Neural cell (in vitro differentiated cells): Measurements from ENCODE around the gene TSLP. TPM values are rescaled to one million over a fixed set of nuclear protein-coding genes. Genes with fewer than 3 reads are reported as not detected.

Source experiments
- H2AFZ ChIP-seq: fragments of 200-600, 300-800 bp; sonication (generic), shearing (Covaris generic); 2 replicates; pipeline ENCODE4 v1.6.0; 2014; ENCODE audit warnings: low read depth, mild to moderate bottlenecking, antibody characterized with exemption, low read length, moderate library complexity
- H3F3A ChIP-seq: fragments of 200-600 bp; shearing (Covaris generic); 2 replicates; pipeline ENCODE4 v1.6.1; 2016; ENCODE audit warnings: mild to moderate bottlenecking, moderate library complexity, mixed read lengths, antibody characterized with exemption, low read length; ENCODE audit not compliant: insufficient read depth, poor library complexity, severe bottlenecking
- H3K27ac ChIP-seq: fragments of 200-600, 300-800 bp; sonication (generic), shearing (Covaris generic); 2 replicates; pipeline ENCODE4 v1.5.1; 2014; ENCODE audit warnings: mild to moderate bottlenecking, low read length, moderate library complexity
- H3K27me3 ChIP-seq: fragments of 300-800, 200-600 bp; sonication (generic), shearing (Covaris generic); 2 replicates; pipeline ENCODE4 v1.6.0; 2014; ENCODE audit warnings: mild to moderate bottlenecking, low read depth, low read length, moderate library complexity; ENCODE audit not compliant: insufficient read depth
- H3K36me3 ChIP-seq: fragments of 300-800, 200-600 bp; sonication (generic), shearing (Covaris generic); 2 replicates; pipeline ENCODE4 v1.5.1; 2014; ENCODE audit warnings: mild to moderate bottlenecking, antibody characterized with exemption, low read length, moderate library complexity; ENCODE audit not compliant: insufficient read depth
- H3K4me2 ChIP-seq: fragments of 300-800, 200-600 bp; sonication (generic), shearing (Covaris generic); 2 replicates; pipeline ENCODE4 v1.6.0; 2014; ENCODE audit warnings: mild to moderate bottlenecking, low read length
- H3K4me3 ChIP-seq: fragments of 300-800, 200-600 bp; sonication (generic), shearing (Covaris generic); 2 replicates; pipeline ENCODE4 v1.5.1; 2014; ENCODE audit warnings: mild to moderate bottlenecking, low read length, moderate library complexity
- H3K79me2 ChIP-seq: fragments of 200-600 bp; shearing (Covaris generic); replicated peaks from 2 replicates; pipeline ENCODE4 v1.6.0; 2014; ENCODE audit warnings: mild to moderate bottlenecking, low read length, moderate library complexity; ENCODE audit not compliant: insufficient read depth
- H3K9ac ChIP-seq: fragments of 300-800, 200-600 bp; sonication (generic), shearing (Covaris generic); 2 replicates; pipeline ENCODE4 v1.6.1; 2016; ENCODE audit warnings: mild to moderate bottlenecking, low read length, mixed read lengths
- H3K9me2 ChIP-seq: fragments of 200-600 bp; shearing (Covaris generic); 2 replicates; pipeline ENCODE4 v1.6.1; 2016; ENCODE audit warnings: mild to moderate bottlenecking, low read length, mixed read lengths; ENCODE audit not compliant: insufficient read depth
- H3K9me3 ChIP-seq: fragments of 200-600, 300-800 bp; sonication (generic), shearing (Covaris generic); 2 replicates; pipeline ENCODE4 v1.6.1; 2016; ENCODE audit warnings: mild to moderate bottlenecking, mixed run types, low read length, moderate library complexity, mixed read lengths
- H4K20me1 ChIP-seq: fragments of 200-600 bp; shearing (Covaris generic); 2 replicates; pipeline ENCODE4 v1.6.1; 2016; ENCODE audit warnings: mild to moderate bottlenecking, mixed run types; ENCODE audit not compliant: insufficient read depth
- CTCF ChIP-seq: fragments of 450-650 bp; IDR thresholded peaks from 2 replicates; pipeline ENCODE4 v1.5.1; 2014; ENCODE audit warnings: antibody characterized with exemption, mild to moderate bottlenecking, moderate library complexity; ENCODE audit not compliant: poor library complexity, severe bottlenecking
- EP300 ChIP-seq: fragments of 450-650 bp; conservative IDR thresholded peaks from 2 replicates; pipeline ENCODE4 v1.6.1; 2014; ENCODE audit warnings: antibody characterized with exemption, mild to moderate bottlenecking, moderate library complexity; ENCODE audit not compliant: poor library complexity, severe bottlenecking
- EZH2 ChIP-seq: fragments of 200-600, 300-800 bp; shearing (Covaris generic), sonication (generic); IDR thresholded peaks from 2 replicates; pipeline ENCODE4 v1.6.1; 2014; ENCODE audit warnings: antibody characterized with exemption, low read length, borderline replicate concordance, mild to moderate bottlenecking; ENCODE audit not compliant: insufficient read depth, poor library complexity, severe bottlenecking
- MXI1 ChIP-seq: fragments of 450-650 bp; conservative IDR thresholded peaks from 2 replicates; pipeline ENCODE4 v1.6.1; 2014; ENCODE audit warnings: antibody characterized with exemption, mild to moderate bottlenecking; ENCODE audit not compliant: poor library complexity, severe bottlenecking
- POLR2AphosphoS5 ChIP-seq: IDR thresholded peaks from 2 replicates; pipeline ENCODE4 v1.6.1; 2012
- RAD21 ChIP-seq: fragments of 450-650 bp; conservative IDR thresholded peaks from 2 replicates; pipeline ENCODE4 v1.6.1; 2014; ENCODE audit warnings: antibody characterized with exemption, mild to moderate bottlenecking, moderate library complexity
- SMC3 ChIP-seq: fragments of 450-650 bp; conservative IDR thresholded peaks from 2 replicates; pipeline ENCODE4 v1.6.1; 2014; ENCODE audit warnings: antibody characterized with exemption, mild to moderate bottlenecking, moderate library complexity; ENCODE audit not compliant: poor library complexity
- TAF1 ChIP-seq: IDR thresholded peaks from 2 replicates; pipeline ENCODE4 v1.6.1; 2012; ENCODE audit warnings: low read depth
- polyA plus RNA-seq: library from polyadenylated mRNA; depleted of rRNA; stranded (reverse); fragments of >200 nt; gene quantifications from 2 replicates; pipeline ENCODE4 v1.2.3, GENCODE V29; 2014
- TF ChIP-seq, protein P1 (sequence below): IDR thresholded peaks from 2 replicates; pipeline ENCODE4 v1.6.1; 2012; ENCODE audit warnings: borderline replicate concordance

Gene TSLP
- polyA plus RNA-seq, 1 donor from 2014 or later: not detected

DNA sequence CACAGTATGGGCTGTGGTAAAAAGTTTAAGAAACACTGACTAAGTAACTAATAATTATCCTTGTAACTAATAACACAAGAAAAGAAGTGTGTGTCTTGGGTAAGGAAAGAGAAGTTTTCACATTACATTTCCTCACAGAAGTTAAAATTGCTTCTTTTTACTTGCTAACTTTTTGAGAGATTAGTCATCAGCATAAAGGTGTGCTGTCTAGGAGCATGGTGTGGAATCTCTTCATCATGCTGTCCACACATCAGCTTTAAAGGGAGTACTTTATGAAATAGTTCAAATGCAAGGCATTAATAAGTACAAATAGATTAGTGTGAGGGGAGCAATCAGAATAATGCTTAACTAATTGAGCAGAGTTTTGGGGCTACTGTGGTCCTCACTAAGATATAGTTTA lies 50.4 kb downstream of the TSLP start:
- Histone ChIP-seq H3K36me3 (peaks cover 13% of the 10 kb centered on the region), H2AFZ (no peak overlapping the region), H4K20me1 (no peaks in the 10 kb centered on the region), H3K9me2 (no peaks in the 10 kb centered on the region), H3K9me3 (no peaks in the 10 kb centered on the region), H3K4me3 (no peak overlapping the region), H3K9ac (no peak overlapping the region), H3K27ac (no peak overlapping the region), H3K79me2 (no peaks in the 10 kb centered on the region), H3F3A (no peaks in the 10 kb centered on the region), H3K4me2 (no peak overlapping the region), H3K27me3 (no peaks in the 10 kb centered on the region)
- TF ChIP-seq SMC3 (no peak), RAD21 (no peak), MXI1 (no peak)
- TF ChIP-seq, protein P1, sequence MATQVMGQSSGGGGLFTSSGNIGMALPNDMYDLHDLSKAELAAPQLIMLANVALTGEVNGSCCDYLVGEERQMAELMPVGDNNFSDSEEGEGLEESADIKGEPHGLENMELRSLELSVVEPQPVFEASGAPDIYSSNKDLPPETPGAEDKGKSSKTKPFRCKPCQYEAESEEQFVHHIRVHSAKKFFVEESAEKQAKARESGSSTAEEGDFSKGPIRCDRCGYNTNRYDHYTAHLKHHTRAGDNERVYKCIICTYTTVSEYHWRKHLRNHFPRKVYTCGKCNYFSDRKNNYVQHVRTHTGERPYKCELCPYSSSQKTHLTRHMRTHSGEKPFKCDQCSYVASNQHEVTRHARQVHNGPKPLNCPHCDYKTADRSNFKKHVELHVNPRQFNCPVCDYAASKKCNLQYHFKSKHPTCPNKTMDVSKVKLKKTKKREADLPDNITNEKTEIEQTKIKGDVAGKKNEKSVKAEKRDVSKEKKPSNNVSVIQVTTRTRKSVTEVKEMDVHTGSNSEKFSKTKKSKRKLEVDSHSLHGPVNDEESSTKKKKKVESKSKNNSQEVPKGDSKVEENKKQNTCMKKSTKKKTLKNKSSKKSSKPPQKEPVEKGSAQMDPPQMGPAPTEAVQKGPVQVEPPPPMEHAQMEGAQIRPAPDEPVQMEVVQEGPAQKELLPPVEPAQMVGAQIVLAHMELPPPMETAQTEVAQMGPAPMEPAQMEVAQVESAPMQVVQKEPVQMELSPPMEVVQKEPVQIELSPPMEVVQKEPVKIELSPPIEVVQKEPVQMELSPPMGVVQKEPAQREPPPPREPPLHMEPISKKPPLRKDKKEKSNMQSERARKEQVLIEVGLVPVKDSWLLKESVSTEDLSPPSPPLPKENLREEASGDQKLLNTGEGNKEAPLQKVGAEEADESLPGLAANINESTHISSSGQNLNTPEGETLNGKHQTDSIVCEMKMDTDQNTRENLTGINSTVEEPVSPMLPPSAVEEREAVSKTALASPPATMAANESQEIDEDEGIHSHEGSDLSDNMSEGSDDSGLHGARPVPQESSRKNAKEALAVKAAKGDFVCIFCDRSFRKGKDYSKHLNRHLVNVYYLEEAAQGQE: no peak

- Histone ChIP-seq H3K79me2 (no peaks in the 10 kb centered on the region), H3K9ac (no peak overlapping the region), H3K9me2 (no peaks in the 10 kb centered on the region), H3K4me3 (no peak overlapping the region), H3K27ac (no peak overlapping the region), H3K4me2 (no peak overlapping the region), H2AFZ (no peak overlapping the region), H3K9me3 (no peaks in the 10 kb centered on the region), H3K36me3 (peaks cover 13% of the 10 kb centered on the region), H4K20me1 (no peaks in the 10 kb centered on the region), H3F3A (no peaks in the 10 kb centered on the region), H3K27me3 (no peaks in the 10 kb centered on the region)
- TF ChIP-seq CTCF (no peak), TAF1 (no peak), RAD21 (no peak), SMC3 (no peak), EP300 (no peak), MXI1 (no peak), POLR2AphosphoS5 (no peak), EZH2 (no peak)
- TF ChIP-seq, protein P1: no peak
These were observed 50.9 kb downstream of the TSLP start for GRCh38 chr5:111122398-111122797.
